Embryonic facial prominence (tissue), 1 donor: ENCODE data around the gene B3GNT4.
"Not testable (repeated sequence)": the region's sequence is repeated elsewhere in the genome, so short reads cannot be mapped to it uniquely, and the experiment has no call there.

Experiments
- DNase-seq: peaks from one replicate; pipeline ENCODE4 v3.0.0-alpha.2; 2016; ENCODE audit errors: extremely low spot score

Gene B3GNT4

GRCh38 chr12:122215771-122216170 is 12.3 kb downstream of the B3GNT4 start:
- DNase-seq: no peak

GRCh38 chr12:122216445-122216844 is 12.9 kb downstream of the B3GNT4 start:
- DNase-seq: no peak

- peak; percentile 99 for DNase-seq
Observed at GRCh38 chr12:122225683-122226365, 22.3 kb downstream of the B3GNT4 start, which contains the start of gene DIABLO. TSS of gene DIABLO (minus strand) at chr12:122226052. CDS start at chr12:122226014, 38 bp downstream.

GRCh38 chr12:122226366-122227125 is 23.0 kb downstream of the B3GNT4 start:
- DNase-seq: no peak

- DNase-seq: no peak
Observed at GRCh38 chr12:122227341-122227740, 23.8 kb downstream of the B3GNT4 start.

- DNase-seq: no peak
Observed at GRCh38 chr12:122228092-122228491, 24.6 kb downstream of the B3GNT4 start.

- no peak for DNase-seq
Observed at GRCh38 chr12:122230798-122231197, 27.3 kb downstream of the B3GNT4 start.

- no peak for DNase-seq
Observed at GRCh38 chr12:122232691-122233090, 29.2 kb downstream of the B3GNT4 start.

- no peak for DNase-seq
Observed at GRCh38 chr12:122235741-122236140, 32.2 kb downstream of the B3GNT4 start.

- no peak for DNase-seq
Observed at GRCh38 chr12:122238861-122239260, 35.4 kb downstream of the B3GNT4 start.

GRCh38 chr12:122243965-122244364 is 40.5 kb downstream of the B3GNT4 start:
- DNase-seq: no peak

GRCh38 chr12:122244565-122245371 is 41.3 kb downstream of the B3GNT4 start:
- no peak for DNase-seq

GRCh38 chr12:122245553-122245952 is 42.0 kb downstream of the B3GNT4 start:
- no peak for DNase-seq

- DNase-seq: no peak
Observed at GRCh38 chr12:122250047-122250446, 46.5 kb downstream of the B3GNT4 start.

GRCh38 chr12:122250536-122250935 is 47.0 kb downstream of the B3GNT4 start:
- DNase-seq: no peak

- not testable (repeated sequence) for DNase-seq
Observed at GRCh38 chr12:122258462-122258861, 55.0 kb downstream of the B3GNT4 start.
